ENCODE results near the gene TEX2. TPM values are rescaled to one million over a fixed set of nuclear protein-coding genes. Genes with fewer than 3 reads are reported as not detected.

TEX2 gene
- total RNA-seq, 1 experiment from 2014 or later: 20.1 TPM

- H3K4me1 ChIP-seq (ENCODE audit: control insufficient read depth, insufficient read depth, low read length): no peaks in the 10 kb centered on the region
- no peaks in the 10 kb centered on the region for H3K27me3 ChIP-seq (ENCODE audit: control insufficient read depth, insufficient read depth, low read length)
- DNase-seq (ENCODE audit: low read depth, low spot score) (no peak), ATAC-seq (no peak)
- no peak overlapping the region for H3K27ac ChIP-seq (ENCODE audit: low read length)
- no TSS peak for BruUV-seq (replicated peaks)
- ChIA-PET CTCF (no interaction called here), POLR2A (no interaction called here)
- in situ Hi-C loops (cut with HindIII; ENCODE audit: low pct_unique_long_range_greater_than_20kb, low sequenced_read_pairs): no loop called here
- intact Hi-C loops (cut with micrococcal nuclease; ENCODE audit: unreplicated experiment): no loop called here
- TF ChIP-seq TCF7L2 (IDR thresholded peaks at IDR 0.05; ENCODE audit: low read depth, low read length) (no peak), POLR2AphosphoS5 (IDR thresholded peaks at IDR 0.05; ENCODE audit: low read depth, low read length) (no peak), REST (IDR thresholded peaks at IDR 0.05; ENCODE audit: insufficient read depth in 1 of 2, low read depth in 2 of 2, low read length in 1 of 2) (no peak), SIN3A (IDR thresholded peaks at IDR 0.05; ENCODE audit: borderline replicate concordance, insufficient read depth, low read depth, low read length) (no peak)
- TF ChIP-seq, protein P1, sequence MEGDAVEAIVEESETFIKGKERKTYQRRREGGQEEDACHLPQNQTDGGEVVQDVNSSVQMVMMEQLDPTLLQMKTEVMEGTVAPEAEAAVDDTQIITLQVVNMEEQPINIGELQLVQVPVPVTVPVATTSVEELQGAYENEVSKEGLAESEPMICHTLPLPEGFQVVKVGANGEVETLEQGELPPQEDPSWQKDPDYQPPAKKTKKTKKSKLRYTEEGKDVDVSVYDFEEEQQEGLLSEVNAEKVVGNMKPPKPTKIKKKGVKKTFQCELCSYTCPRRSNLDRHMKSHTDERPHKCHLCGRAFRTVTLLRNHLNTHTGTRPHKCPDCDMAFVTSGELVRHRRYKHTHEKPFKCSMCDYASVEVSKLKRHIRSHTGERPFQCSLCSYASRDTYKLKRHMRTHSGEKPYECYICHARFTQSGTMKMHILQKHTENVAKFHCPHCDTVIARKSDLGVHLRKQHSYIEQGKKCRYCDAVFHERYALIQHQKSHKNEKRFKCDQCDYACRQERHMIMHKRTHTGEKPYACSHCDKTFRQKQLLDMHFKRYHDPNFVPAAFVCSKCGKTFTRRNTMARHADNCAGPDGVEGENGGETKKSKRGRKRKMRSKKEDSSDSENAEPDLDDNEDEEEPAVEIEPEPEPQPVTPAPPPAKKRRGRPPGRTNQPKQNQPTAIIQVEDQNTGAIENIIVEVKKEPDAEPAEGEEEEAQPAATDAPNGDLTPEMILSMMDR (IDR thresholded peaks at IDR 0.05): no peak
- no peaks in the 10 kb centered on the region for H3K36me3 ChIP-seq (ENCODE audit: control insufficient read depth, insufficient read depth, low read length)
- H3K9me3 ChIP-seq (ENCODE audit: control insufficient read depth, insufficient read depth, low read depth, low read length): no peaks in the 10 kb centered on the region
- no peak overlapping the region for H3K4me3 ChIP-seq (ENCODE audit: low read depth in 2 of 2, low read length in 2 of 2)
Measured at GRCh38 chr17:64232466-64233262, 30.4 kb downstream of the TEX2 start.

DNA sequence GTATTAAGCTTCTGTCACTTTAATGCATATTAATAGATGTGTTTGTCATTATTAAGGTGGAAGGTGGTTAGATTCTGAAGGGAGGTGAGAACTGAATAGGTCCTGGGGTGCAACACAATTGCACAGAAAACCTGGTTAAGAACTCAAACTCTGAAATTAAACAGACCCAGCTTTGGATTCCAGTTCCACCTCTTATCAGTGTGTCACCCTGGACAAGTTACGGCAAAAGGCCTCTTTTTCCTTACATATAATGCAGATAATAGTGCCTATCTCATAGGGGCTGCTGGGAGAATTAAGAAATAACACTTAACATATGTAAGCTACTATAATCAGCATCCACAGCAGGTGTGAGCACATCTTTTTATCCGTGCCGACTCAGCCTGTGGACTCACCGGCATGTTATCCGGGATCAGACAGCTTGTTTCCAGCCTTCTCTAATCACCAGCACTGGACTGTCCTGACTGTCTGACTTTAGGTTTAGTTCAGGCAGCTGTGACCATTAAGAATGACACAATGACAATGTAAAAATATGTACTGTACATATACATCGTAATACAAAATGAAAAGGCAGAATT, 31.4 kb downstream of the TEX2 start:
- TF ChIP-seq TCF7L2 (IDR thresholded peaks at IDR 0.05; ENCODE audit: low read depth, low read length): no peak
- TF ChIP-seq, protein P1 (IDR thresholded peaks at IDR 0.05): no peak
- TF ChIP-seq REST (IDR thresholded peaks at IDR 0.05; ENCODE audit: insufficient read depth in 1 of 2, low read depth in 2 of 2, low read length in 1 of 2): no peak
- TF ChIP-seq SIN3A (IDR thresholded peaks at IDR 0.05; ENCODE audit: borderline replicate concordance, insufficient read depth, low read depth, low read length): no peak
- Histone ChIP-seq H3K36me3 (ENCODE audit: control insufficient read depth, insufficient read depth, low read length) (no peaks in the 10 kb centered on the region), H3K4me1 (ENCODE audit: control insufficient read depth, insufficient read depth, low read length) (no peaks in the 10 kb centered on the region), H3K9me3 (ENCODE audit: control insufficient read depth, insufficient read depth, low read depth, low read length) (no peaks in the 10 kb centered on the region), H3K27me3 (ENCODE audit: control insufficient read depth, insufficient read depth, low read length) (no peaks in the 10 kb centered on the region), H3K4me3 (ENCODE audit: low read depth in 2 of 2, low read length in 2 of 2) (no peak overlapping the region), H3K27ac (ENCODE audit: low read length) (no peak overlapping the region)
- ChIA-PET POLR2A (no interaction called here), CTCF (interaction anchor here (0.6 kb wide), 2 partner anchors 327 to 396 kb away, joined by 3 read pairs; no protein-coding TSS in a partner anchor)
- ATAC-seq (no peak), DNase-seq (ENCODE audit: low read depth, low spot score) (no peak)
- in situ Hi-C loops (cut with HindIII; ENCODE audit: low pct_unique_long_range_greater_than_20kb, low sequenced_read_pairs) (no loop called here), intact Hi-C loops (cut with micrococcal nuclease; ENCODE audit: unreplicated experiment) (no loop called here)
- no TSS peak for BruUV-seq (replicated peaks)

Measured in Panc1 (cell line).